NCI-H2196 (cell line): ENCODE measurements around the gene TBR1.

Experiments
- DNase-seq: peaks from one replicate; lab custom pipeline; 2025; ENCODE audit not compliant: unreplicated experiment; lab: John Stamatoyannopoulos, UW

The TBR1 gene

GRCh38 chr2:161415987-161416707, at the start of gene TBR1:
TSS of gene TBR1 (plus strand) at chr2:161416297. CDS start at chr2:161416411, 114 bp downstream.
- no peak for DNase-seq

GRCh38 chr2:161367675-161368074, 48.4 kb upstream of the TBR1 start:
- no peak for DNase-seq

GRCh38 chr2:161369311-161369710, 46.8 kb upstream of the TBR1 start:
- DNase-seq, result no peak

GRCh38 chr2:161370981-161371380, 45.1 kb upstream of the TBR1 start:
- DNase-seq, result no peak

- DNase-seq, result no peak
These were observed 44.2 kb upstream of the TBR1 start for GRCh38 chr2:161371869-161372268.

- no peak for DNase-seq
These were observed 42.2 kb upstream of the TBR1 start for GRCh38 chr2:161373942-161374341.

- DNase-seq, result no peak
These were observed 41.7 kb upstream of the TBR1 start for GRCh38 chr2:161374446-161374845.

GRCh38 chr2:161379740-161380139, 36.4 kb upstream of the TBR1 start:
- DNase-seq, result no peak

- DNase-seq, result no peak
These were observed 34.6 kb upstream of the TBR1 start for GRCh38 chr2:161381546-161381945.

GRCh38 chr2:161382747-161383146, 33.4 kb upstream of the TBR1 start:
- DNase-seq, result no peak

- DNase-seq, result no peak
These were observed 31.2 kb upstream of the TBR1 start for GRCh38 chr2:161384864-161385263.

GRCh38 chr2:161386228-161386824, 29.8 kb upstream of the TBR1 start:
- no peak for DNase-seq

- no peak for DNase-seq
These were observed 27.8 kb upstream of the TBR1 start for GRCh38 chr2:161388146-161388779.

- DNase-seq, result no peak
These were observed 24.2 kb upstream of the TBR1 start for GRCh38 chr2:161391737-161392506.

GRCh38 chr2:161400076-161400475, 16.0 kb upstream of the TBR1 start:
- no peak for DNase-seq

GRCh38 chr2:161402297-161402696, 13.8 kb upstream of the TBR1 start:
- DNase-seq, result no peak

GRCh38 chr2:161406316-161406715, 9.8 kb upstream of the TBR1 start:
- no peak for DNase-seq

GRCh38 chr2:161407597-161407996, 8.5 kb upstream of the TBR1 start:
- no peak for DNase-seq

- DNase-seq, result no peak
These were observed 6.7 kb upstream of the TBR1 start for GRCh38 chr2:161409308-161409907.

GRCh38 chr2:161412346-161412745, 3.8 kb upstream of the TBR1 start:
- DNase-seq, result no peak
